COLO668 (cell line): ENCODE data around the gene ENTPD8.
"Not testable (repeated sequence)": the region's sequence is repeated elsewhere in the genome, so short reads cannot be mapped to it uniquely, and the experiment has no call there.

ENCODE experiments used
- DNase-seq: peaks from one replicate; lab custom pipeline; 2025; ENCODE audit not compliant: unreplicated experiment; lab: John Stamatoyannopoulos, UW

Gene ENTPD8

DNA sequence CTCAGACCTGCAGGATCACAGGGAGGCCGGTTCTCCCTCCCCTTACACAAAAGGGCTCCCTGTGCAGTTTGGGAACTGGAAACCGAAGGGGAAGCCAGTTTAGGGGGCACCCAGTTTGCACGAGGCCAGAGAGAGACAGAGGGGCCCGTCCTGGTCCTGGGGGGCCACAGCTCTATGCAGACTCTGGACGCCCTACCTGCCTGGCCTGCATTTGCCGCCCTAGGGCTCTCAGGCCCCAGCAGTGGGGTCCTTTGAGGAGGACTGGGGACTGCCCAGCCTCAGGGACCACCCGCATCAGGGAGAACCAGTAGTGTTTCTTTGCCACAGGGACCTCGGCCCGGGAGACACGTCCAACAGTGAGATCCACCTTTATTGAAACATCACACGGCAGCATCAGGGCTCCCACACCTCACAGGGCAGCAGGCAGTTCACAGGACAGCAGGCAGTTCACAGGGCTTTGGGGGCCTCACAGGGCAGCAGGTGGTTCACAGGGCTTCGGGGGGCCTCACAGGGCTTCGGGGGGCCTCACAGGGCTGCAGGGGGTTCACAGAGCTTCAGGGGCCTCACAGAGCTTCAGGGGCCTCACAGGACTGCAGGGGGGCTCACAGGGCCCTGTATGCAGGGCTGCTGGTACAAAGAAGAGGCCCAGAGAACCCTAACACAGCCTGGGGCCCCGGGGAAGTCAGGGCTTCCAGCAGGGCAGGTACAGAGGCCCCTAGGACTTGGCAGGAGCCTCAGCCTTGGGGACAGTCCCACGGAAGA is 18.6 kb upstream of the ENTPD8 start:
- no peak for DNase-seq

DNA sequence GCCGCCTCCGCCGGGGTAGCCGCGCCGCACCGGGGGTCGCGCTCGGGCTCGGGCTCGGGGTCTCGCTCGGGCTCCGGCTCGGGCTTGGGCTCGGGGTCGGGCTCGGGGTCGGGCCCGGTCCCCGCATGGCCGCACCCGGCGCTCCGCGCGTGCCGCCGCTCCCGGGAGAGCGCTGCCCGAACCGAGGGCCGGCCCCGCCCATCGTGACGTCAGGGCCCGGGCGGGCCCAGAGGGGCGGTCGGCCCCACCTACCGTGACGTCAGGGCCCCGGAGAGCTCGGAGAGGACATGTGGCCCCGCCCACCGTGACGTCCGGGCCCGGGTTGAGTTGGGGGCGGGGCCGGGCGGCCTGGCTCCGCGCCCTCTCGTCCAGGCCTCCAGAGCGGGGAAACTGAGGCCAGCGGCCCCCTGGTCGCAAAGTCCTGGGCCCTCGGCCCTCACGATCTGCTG is 18.0 kb upstream of the ENTPD8 start, which contains the start of gene NSMF:
Gene NSMF, minus strand, starts transcription at position 183 of the 449 bp plus-strand sequence. CDS start 232 bp downstream, outside the sequence.
- DNase-seq = peak; percentile 96

DNA sequence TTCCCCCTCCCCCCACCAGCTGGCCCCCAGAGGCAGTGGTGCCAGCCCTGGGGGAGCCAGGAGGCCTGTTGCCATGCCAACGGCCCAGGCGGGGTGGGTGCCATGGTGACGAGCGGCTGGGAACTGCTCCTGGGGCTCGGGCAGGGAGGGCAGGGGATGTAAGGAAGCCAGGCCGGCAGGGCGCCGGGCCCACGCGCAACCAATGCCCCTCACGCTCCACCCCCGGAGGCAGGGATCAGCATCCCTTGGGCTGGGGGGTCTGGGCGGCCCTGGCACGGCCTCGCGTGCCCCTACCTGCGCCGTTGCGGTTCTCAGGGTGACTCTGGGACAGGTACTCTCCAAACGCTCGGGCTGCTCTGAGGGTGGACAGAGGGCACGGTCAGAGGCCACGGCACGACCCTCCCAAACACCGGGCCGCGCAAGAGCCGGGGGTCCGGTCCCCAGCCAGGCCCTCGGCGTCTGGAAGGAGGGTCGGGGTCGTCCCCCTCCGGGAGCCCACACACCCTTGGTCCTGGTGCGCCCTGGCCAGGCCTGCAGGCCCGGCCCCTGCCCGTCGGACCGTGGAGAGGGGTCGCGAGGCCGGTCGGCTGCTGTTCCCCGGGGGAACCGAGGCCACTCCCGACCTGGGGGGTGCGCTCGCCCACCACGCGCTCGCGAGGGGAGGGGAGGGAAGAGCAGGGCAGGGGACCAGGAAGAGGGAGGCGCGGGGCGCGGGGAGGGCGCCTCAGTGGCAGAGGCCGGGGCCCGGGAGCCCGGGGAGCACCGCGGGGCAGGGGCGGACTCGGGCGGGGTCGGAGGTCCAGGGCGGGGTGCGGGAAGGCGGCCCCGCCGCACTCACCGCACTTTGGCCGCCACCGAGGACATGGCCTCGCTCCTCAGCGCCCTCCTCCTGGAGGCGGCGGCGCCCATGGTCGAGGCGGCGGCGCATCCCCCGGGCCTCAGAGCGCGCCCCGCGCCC is 17.3 kb upstream of the ENTPD8 start:
- DNase-seq = peak; percentile 60

DNA sequence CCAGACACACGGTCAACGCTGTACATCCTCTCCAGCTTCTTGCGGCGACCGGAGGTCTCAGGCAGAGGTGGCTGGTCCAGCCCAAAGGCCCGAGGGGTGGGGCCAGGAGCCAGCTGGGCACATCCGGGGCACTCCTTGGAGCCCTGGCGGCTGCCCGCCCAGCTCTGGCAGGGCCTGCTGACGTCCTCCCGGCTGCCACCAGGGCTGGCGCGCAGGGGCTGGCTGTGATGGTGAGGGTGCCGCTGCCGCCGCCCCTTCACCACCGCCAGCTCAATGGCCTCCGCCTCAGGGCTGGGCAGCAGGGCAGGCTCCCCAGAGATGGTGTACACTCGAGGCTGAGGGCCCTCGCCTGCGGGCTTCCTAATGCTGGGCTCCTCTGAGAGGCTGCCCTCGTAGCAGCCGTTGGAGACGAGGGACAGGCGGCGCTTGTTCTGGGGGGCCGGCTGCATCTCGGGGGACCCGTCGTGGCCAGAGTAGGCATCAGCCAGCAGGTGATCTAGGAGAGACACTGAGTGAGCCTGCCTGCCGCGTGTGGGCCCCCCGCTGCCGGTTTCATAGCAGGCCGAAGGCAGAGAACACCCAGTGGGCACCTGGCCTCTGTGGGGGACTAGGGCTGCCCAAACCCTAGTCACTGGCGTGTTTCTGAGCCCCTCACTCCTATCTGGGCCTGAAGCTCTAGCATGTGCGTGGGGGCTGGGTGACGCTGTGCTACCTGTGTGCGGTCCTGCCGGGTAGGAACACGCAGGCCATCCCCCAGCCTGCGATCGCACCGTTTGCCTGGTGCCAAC is 16.4 kb upstream of the ENTPD8 start:
- no peak for DNase-seq

DNA sequence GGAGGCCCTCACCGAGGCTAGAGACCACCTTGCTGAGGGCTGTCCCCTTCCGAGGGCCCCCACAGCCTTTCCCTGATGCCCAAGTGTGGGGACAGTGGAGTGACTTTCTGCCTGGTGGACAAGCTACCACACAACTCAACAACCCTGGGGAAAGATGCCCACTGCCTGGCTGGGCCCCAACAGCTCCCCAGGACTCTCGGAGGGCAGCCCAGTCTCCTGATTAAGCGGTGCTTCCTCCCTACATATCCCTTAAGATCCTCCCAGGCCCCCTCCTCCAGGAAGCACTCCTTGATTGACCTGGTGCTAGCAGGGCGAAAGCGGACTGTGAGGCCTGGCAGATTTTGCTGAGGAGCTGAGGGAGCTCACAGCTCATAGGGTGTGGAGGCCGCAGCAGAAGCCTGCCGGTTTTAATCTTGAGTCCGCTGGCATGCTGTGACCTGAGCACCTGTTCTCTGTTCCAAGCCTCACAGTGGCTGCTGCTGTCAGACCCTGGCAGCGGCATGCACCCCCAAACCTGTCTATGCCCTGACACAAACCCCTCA is 15.8 kb upstream of the ENTPD8 start:
- DNase-seq = no peak

DNA sequence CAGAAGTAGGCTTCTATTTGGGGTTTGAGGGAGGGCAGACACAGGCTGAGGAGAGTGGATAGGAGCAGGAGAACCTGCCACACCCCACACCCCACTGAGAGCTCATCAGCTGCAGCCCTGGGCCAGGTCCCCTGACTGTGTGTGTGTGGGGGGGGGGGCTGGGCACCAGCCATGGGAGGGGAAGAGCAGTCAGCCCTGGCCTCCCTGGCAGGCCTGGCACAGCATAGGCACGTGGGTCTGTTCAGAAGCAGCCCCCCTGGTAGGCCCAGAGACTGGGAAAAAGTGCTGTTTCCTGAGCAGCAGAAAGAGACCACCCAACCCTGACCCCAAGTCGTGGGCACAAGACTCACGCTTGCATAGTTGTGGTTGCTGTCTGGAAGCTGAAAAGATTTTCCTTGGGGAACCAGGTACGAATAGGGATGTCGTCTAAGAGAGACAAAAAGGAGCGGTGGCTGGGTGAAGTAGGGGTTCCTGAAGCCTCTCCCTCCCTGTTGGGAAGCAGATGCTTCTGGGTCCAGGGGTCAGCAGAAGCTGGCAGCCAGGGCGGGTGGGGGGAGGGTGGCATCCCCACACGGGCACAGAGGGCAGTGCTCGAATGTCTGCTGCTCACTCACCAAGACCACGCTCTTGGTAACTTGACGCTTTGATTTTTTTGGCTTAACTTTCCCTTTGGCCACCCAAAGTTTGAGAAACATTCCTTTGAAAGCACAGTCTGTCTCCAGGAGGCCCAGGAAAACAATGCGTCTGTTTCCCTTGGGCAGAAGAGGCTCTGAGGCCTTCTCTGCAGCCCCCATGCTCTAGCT is 15.1 kb upstream of the ENTPD8 start:
- no peak for DNase-seq

DNA sequence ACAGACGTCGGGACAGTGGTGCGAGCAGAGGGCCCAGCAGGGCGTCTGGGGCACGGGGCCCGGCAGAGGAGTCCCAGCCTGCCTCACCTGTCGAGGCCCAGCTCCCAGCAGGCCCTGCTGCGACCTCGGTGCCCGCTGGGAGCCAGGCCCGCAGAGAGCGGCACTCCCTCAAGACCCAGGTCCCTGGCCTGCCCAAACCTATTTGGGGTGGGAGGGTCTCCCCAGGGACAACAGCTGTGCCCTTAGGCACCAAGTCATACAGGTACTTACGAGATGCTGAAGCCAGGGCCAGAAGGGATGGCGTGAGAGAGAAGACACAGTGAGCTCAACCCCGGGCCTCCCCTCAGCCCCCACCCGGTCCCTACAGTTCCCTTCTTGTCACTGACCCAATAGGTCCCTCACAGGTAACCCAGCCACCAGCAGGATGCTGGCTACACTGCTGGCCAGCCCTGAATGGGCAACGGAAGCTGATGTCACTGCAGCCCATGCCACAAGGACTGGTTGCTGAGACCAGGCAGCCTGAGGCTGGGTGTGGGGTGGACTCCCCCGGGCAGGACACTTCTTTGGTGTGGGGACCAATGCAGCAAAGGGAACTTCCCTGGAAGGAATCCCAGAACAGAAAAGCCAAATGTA is 14.3 kb upstream of the ENTPD8 start:
- DNase-seq = no peak

DNA sequence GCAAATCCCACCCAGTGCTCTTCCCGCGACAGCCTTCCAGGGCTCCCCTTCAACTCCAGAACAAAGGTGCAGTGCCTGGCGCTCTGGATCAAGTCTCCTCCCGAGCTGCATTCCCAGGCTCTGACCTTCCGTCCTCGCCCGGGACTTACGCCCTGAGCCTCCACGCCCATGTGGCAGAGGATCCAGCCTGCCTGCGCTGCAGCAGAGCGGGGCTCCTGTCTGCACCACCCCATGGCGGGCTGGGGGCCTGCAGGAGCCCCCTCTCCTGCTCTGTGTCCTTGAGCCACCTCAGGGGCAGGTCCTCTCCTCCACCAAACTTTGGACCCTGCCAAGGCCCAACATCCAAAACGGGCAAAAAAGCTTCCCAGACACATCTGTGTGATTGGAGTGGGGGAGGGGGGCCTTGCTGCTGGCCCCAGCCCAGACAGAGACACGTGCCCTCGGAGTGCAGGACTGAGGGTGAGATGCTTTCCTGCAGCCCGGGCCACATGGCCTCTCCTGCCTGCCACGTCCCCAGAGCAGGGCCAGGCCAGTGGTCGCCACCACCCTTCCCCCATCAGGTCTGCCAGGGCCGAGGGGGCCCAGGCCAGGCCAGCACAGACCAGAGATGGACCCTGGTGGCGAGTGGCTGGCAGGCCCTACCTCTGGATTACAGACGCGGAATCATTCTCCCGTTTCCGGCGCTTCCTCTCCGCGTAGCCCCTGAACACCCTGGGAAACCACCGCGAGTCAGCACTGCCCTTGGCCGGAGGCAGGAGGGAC is 13.6 kb upstream of the ENTPD8 start:
- no peak for DNase-seq

DNA sequence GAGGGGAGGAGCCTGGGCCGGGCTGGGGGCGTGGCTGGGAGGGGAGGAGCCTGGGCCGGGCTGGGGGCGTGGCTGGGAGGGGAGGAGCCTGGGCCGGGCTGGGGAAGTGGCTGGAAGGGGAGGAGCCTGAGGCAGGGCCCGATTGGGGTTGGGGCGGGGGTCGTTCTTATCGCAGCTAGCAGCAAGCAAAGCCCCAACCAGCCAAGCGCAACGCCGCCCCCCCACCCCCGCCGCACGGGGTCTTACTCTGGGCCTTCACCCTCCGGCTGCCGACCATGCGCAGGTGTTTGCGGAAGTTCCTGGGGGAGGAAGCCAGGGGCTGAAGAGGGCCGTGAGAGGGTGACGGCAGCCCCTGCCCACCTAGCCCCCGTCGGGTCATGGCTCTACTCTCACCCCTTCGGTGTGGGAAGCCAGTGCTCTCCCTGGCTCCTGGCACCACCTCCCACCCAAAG is 13.0 kb upstream of the ENTPD8 start:
- no peak for DNase-seq

DNA sequence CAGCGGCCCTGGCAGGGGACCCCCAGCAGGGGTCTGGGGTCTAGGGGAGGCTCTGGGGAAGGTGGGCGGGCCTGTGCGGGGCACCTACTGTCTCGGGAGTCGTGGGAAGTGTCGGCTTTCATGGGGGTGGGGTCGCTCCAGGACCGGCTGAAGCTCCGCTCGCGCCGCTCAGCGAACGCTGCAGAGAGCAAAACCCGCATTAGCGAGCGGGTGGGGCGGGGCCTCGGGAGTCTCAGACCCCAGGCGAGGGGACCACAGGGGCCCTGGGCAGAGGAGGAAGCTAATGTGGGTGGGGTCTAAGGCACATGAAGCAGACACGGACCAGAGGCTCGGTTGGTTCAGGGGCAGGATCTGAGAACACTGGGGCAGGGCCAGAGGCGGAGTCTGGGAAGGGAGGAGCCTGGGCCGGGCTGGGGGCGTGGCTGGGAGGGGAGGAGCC is 12.5 kb upstream of the ENTPD8 start:
- peak; percentile 17 for DNase-seq

DNA sequence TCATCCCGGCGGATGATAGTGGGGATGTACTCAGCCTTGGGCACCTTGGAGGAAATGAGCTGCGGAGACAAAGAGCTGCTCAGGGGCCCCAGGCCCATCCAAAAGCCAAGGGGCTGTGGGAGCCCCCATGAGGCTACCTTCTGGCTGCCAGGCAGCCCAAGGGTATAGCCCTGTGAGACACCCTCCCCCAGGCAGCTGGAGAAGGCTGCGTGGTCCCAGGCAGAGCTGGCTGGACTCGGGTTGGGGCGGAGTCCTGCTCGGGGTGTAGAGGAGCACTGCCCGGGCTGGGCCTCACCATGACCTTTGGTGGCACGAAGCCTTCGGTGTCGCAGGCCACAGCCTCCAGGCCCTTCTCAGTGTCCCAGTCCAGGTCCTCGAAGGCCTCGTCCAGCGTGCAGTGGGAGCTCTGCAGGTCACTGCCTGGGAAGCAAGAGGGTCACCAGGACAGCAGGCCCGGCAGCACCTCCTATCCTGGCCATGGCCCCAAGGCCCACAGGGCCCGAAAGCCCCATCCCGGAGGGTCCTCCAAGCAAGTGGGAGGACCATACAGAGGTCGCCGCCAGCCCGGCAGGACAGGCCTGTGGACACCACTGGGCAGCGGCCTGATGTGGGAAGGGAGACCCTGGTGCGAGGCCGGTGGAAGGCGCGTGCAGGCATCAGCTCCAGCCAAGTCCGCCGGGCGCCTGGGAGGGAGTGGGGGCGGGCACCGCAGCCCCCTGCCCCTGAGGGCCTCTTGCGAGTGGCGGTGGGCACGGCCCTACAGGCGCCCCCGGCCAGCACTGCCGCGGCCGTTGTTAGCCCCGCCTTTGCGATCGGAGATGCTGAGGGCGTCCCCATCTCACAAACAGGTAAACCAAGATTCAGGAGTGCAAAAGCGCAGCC is 11.8 kb upstream of the ENTPD8 start:
- no peak for DNase-seq

DNA sequence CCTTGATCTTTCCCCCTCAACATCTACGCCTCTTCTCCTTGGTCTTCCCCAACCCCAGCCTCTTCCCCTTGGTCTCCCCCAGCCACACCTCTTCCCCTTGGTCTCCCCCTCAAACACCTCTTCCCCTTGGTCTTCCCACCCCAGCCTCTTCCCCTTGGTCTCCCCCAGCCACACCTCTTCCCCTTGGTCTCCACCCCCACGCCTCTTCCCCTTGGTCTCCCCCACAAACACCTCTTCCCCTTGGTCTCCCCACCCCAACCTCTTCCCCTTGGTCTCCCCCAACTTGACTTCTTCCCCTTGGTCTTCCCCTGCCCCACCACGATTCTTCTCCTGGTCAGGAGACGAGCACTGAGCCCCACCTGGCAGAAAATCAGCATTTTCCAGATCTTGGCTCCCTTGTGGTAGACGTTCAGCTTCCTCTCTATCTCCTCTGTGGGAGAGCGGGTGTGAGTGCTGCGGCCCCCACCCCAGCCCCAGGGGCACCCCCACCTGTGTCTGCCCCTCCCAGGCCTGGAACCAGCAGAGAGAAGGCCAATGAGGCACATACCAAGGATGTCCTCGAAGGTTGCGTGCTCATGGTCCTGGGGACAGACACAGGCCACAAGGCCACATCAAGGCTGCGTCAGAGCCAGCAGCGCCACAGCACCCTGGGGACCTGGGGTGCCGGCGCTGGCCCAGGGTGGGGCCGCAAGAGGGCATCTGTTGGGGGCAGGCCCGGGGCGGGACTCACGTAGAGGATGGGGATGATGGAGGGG is 11.0 kb upstream of the ENTPD8 start:
- no peak for DNase-seq

DNA sequence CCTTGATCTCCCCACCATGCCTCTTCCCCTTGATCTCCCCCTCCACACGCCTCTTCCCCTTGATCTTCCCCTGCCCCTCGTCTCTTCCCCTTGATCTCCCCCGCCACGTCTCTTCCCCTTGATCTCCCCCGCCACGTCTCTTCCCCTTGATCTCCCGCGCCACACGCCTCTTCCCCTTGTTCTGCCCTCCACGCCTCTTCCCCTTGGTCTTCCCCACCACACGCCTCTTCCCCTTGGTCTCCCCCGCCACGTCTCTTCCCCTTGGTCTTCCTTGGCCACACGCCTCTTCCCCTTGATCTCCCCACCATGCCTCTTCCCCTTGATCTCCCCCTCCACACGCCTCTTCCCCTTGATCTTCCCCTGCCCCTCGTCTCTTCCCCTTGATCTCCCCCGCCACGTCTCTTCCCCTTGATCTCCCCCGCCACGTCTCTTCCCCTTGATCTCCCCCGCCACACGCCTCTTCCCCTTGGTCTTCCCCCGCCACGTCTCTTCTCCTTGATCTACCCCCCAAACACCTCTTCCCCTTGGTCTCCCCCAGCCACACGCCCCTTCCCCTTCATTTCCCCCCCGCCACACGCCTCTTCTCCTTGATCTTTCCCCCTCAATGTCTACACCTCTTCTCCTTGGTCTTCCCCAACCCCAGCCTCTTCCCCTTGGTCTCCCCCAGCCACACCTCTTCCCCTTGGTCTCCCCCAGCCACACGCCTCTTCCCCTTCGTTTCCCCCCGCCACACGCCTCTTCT is 10.3 kb upstream of the ENTPD8 start:
- not testable (repeated sequence) for DNase-seq

DNA sequence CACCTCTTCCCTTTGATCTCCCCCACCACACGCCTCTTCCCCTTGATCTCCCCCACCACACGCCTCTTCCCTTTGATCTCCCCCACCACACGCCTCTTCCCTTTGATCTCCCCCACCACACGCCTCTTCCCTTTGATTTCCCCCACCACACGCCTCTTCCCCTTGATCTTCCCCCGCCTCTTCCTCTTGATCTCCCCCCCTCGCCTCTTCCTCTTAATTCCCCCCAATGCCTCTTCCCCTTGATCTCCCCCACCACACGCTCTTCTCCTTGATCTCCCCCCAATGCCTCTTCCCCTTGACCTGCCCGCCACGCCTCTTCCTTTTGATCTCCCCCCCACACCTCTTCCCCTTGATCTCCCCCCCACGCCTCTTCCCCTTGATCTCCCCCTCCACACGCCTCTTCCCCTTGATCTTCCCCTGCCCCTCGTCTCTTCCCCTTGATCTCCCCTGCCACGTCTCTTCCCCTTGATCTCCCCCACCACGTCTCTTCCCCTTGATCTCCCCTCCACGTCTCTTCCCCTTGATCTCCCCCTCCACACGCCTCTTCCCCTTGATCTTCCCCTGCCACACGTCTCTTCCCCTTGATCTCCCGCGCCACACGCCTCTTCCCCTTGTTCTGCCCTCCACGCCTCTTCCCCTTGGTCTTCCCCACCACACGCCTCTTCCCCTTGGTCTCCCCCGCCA is 9.5 kb upstream of the ENTPD8 start:
- DNase-seq = not testable (repeated sequence)

DNA sequence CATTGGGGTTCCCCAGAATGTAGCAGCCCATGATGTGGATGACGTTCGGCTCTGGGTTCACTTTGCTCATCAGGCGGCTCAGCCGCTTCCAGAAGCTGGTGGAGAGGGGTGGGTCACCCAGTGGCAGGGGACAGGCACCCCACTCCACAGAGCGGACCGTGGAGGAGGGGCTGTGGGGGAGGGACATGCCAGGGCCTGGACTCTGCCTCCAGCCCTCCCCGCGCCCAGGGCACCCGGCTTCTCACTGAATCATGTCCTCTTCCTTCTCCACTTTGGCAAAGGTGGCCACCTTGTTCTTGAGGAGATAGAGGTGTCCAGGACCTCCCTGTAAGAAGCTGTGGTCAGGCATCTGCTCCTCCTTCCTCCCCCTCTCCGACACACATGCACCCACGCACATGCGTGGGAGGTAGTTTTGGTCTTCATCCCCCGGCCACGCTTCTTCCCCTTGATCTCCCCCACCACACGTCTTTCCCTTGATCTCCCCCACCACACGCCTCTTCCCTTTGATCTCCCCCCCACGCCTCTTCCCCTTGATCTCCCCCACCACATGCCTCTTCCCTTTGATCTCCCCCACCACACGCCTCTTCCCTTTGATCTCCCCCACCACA is 8.9 kb upstream of the ENTPD8 start:
- DNase-seq = no peak
